H9 (cell line): ENCODE data around the gene BCKDHA. TPM values are rescaled to one million over a fixed set of nuclear protein-coding genes. Genes with fewer than 3 reads are reported as not detected.

ENCODE experiments used
- DNase-seq: peaks from one replicate; pipeline ENCODE4 v3.0.0-alpha.2; 2017
- H2AFZ ChIP-seq: one replicate; pipeline ENCODE4 v1.6.1; 2013; ENCODE audit warnings: mild to moderate bottlenecking, low read length, control low read depth, moderate library complexity
- H2AK5ac ChIP-seq: 2 replicates; pipeline ENCODE4 v1.6.1; 2013; ENCODE audit warnings: low read length, control low read depth, mixed read lengths; ENCODE audit not compliant: insufficient read length
- H2BK120ac ChIP-seq: one replicate; pipeline ENCODE4 v1.6.1; 2013; ENCODE audit warnings: low read depth, mild to moderate bottlenecking, low read length, control low read depth, inconsistent platforms; ENCODE audit not compliant: poor library complexity, severe bottlenecking
- H2BK12ac ChIP-seq: 2 replicates; pipeline ENCODE4 v1.6.1; 2013; ENCODE audit warnings: low read length, control low read depth, mixed read lengths, low read depth; ENCODE audit not compliant: insufficient read length
- H2BK15ac ChIP-seq: 2 replicates; pipeline ENCODE4 v1.6.1; 2013; ENCODE audit warnings: low read depth, low read length, control low read depth
- H2BK20ac ChIP-seq: one replicate; pipeline ENCODE4 v1.6.1; 2013; ENCODE audit warnings: low read depth, mild to moderate bottlenecking, low read length, control low read depth, inconsistent platforms; ENCODE audit not compliant: poor library complexity, severe bottlenecking
- H2BK5ac ChIP-seq: 2 replicates; pipeline ENCODE4 v1.6.1; 2013; ENCODE audit warnings: low read length, control low read depth, mixed read lengths; ENCODE audit not compliant: insufficient read length
- H3K14ac ChIP-seq: 2 replicates; pipeline ENCODE4 v1.6.1; 2013; ENCODE audit warnings: low read length, control low read depth; ENCODE audit not compliant: insufficient read depth
- H3K18ac ChIP-seq: 2 replicates; pipeline ENCODE4 v1.6.1; 2013; ENCODE audit warnings: low read depth, mild to moderate bottlenecking, mixed read lengths, low read length, control low read depth; ENCODE audit not compliant: insufficient read length
- H3K23ac ChIP-seq: 2 replicates; pipeline ENCODE4 v1.6.1; 2013; ENCODE audit warnings: low read length, control low read depth, mixed read lengths, low read depth; ENCODE audit not compliant: insufficient read length
- H3K23me2 ChIP-seq: 2 replicates; pipeline ENCODE4 v1.6.1; 2013; ENCODE audit warnings: low read depth, mild to moderate bottlenecking, mixed read lengths, low read length, control low read depth; ENCODE audit not compliant: insufficient read length, poor library complexity, severe bottlenecking
- H3K27ac ChIP-seq: 2 replicates; pipeline ENCODE4 v1.5.1; 2013; ENCODE audit warnings: low read length, control low read depth, mixed read lengths, low read depth; ENCODE audit not compliant: insufficient read length
- H3K27me3 ChIP-seq: 2 replicates; pipeline ENCODE4 v1.6.1; 2013; ENCODE audit warnings: low read length, control low read depth, inconsistent platforms; ENCODE audit not compliant: insufficient read depth
- H3K4ac ChIP-seq: 2 replicates; pipeline ENCODE4 v1.6.1; 2013; ENCODE audit warnings: low read depth, mild to moderate bottlenecking, control low read depth, inconsistent platforms, low read length, moderate library complexity
- H3K4me1 ChIP-seq: 2 replicates; pipeline ENCODE4 v1.6.1; 2013; ENCODE audit warnings: low read length, control low read depth, inconsistent platforms; ENCODE audit not compliant: insufficient read depth
- H3K4me2 ChIP-seq: 2 replicates; pipeline ENCODE4 v1.6.1; 2013; ENCODE audit warnings: low read length, control low read depth, mixed read lengths; ENCODE audit not compliant: insufficient read length, insufficient read depth
- H3K56ac ChIP-seq: 2 replicates; pipeline ENCODE4 v1.6.1; 2013; ENCODE audit warnings: low read depth, mild to moderate bottlenecking, mixed read lengths, low read length, control low read depth; ENCODE audit not compliant: insufficient read length
- H3K79me1 ChIP-seq: 2 replicates; pipeline ENCODE4 v1.6.1; 2013; ENCODE audit warnings: low read depth, mild to moderate bottlenecking, moderate library complexity, low read length, control low read depth, inconsistent platforms; ENCODE audit not compliant: insufficient read depth, poor library complexity, severe bottlenecking
- H3K79me2 ChIP-seq: 2 replicates; pipeline ENCODE4 v1.6.1; 2013; ENCODE audit warnings: low read length, control low read depth, inconsistent platforms; ENCODE audit not compliant: insufficient read depth
- H3K9ac ChIP-seq: 2 replicates; pipeline ENCODE4 v1.6.1; 2013; ENCODE audit warnings: low read length, control low read depth, mixed read lengths; ENCODE audit not compliant: insufficient read length; ENCODE audit errors: extremely low read depth
- H3K9me3 ChIP-seq: one replicate; pipeline ENCODE4 v1.6.1; 2013; ENCODE audit warnings: low read depth, low read length, inconsistent platforms; ENCODE audit not compliant: control insufficient read depth
- H3T11ph ChIP-seq: one replicate; pipeline ENCODE4 v1.6.1; 2013; ENCODE audit warnings: mild to moderate bottlenecking, low read length, control low read depth, inconsistent platforms
- H4K20me1 ChIP-seq: one replicate; pipeline ENCODE4 v1.6.1; 2013; ENCODE audit not compliant: control insufficient read depth, insufficient read length, insufficient read depth
- H4K5ac ChIP-seq: 2 replicates; pipeline ENCODE4 v1.6.1; 2013; ENCODE audit warnings: low read depth, mild to moderate bottlenecking, mixed read lengths, low read length, control low read depth; ENCODE audit not compliant: insufficient read length
- H4K8ac ChIP-seq: replicated peaks from 2 replicates; pipeline ENCODE4 v1.6.1; 2013; ENCODE audit warnings: low read length, control low read depth, mixed read lengths, low read depth; ENCODE audit not compliant: insufficient read length
- H4K91ac ChIP-seq: 2 replicates; pipeline ENCODE4 v1.6.1; 2013; ENCODE audit warnings: low read depth, mild to moderate bottlenecking, moderate library complexity, mixed read lengths, low read length, control low read depth; ENCODE audit not compliant: insufficient read length
- H3K27ac Mint-ChIP-seq, 3 experiments: 2 replicates in 2 of 3; 3 replicates in 1 of 3; pipeline ENCODE4 v1.8.0; 2020 to 2021; ENCODE audit warnings: mixed read lengths in 3 of 3, mild to moderate bottlenecking in 1 of 3, moderate library complexity in 1 of 3
- H3K27me3 Mint-ChIP-seq: 2 replicates; pipeline ENCODE4 v1.8.0; 2021; ENCODE audit warnings: low read depth, mild to moderate bottlenecking, moderate library complexity, mixed read lengths
- H3K36me3 Mint-ChIP-seq, 3 experiments: 2 replicates in 2 of 3; 3 replicates in 1 of 3; pipeline ENCODE4 v1.8.0; 2020 to 2021; ENCODE audit warnings: low read depth in 3 of 3, mixed read lengths in 3 of 3; ENCODE audit not compliant: insufficient read depth in 1 of 3
- H3K4me1 Mint-ChIP-seq, 2 experiments: 2 replicates each; pipeline ENCODE4 v1.8.0; 2020; ENCODE audit warnings: mixed read lengths in 2 of 2
- H3K4me3 Mint-ChIP-seq, 2 experiments: 2 replicates in 1 of 2; 3 replicates in 1 of 2; pipeline ENCODE4 v1.8.0; 2020 to 2021; ENCODE audit warnings: mild to moderate bottlenecking in 2 of 2, mixed read lengths in 2 of 2, moderate library complexity in 1 of 2
- H3K9me3 Mint-ChIP-seq, 2 experiments: 2 replicates in 1 of 2; 3 replicates in 1 of 2; pipeline ENCODE4 v1.8.0; 2020; ENCODE audit warnings: mild to moderate bottlenecking in 2 of 2, mixed read lengths in 2 of 2, moderate library complexity in 1 of 2
- CTCF ChIP-seq: fragments of 200-600 bp; sonication (generic); conservative IDR thresholded peaks from 3 replicates; pipeline ENCODE4 v1.8.0; 2021; ENCODE audit warnings: antibody characterized with exemption, mild to moderate bottlenecking
- WGBS: extraction: QIAGEN DNeasy Blood & Tissue Kit; methylation state at CpG from one replicate; pipeline ENCODE4 v1.1.7; 2013; ENCODE audit warnings: missing lambda C conversion rate, low lambda C conversion rate, mixed read lengths; ENCODE audit not compliant: insufficient read length; ENCODE audit errors: extremely low coverage; 5-methylcytosine and 5-hydroxymethylcytosine counted together
- total RNA-seq: library from RNA; stranded (reverse); gene quantifications from 2 replicates; pipeline ENCODE4 v1.2.1, GENCODE V29; 2021

Gene BCKDHA
- total RNA-seq, 1 experiment from 2014 or later, result 21.1 TPM

GRCh38 chr19:41452584-41453275, 55.1 kb downstream of the BCKDHA start:
- Histone ChIP-seq H3K23ac (no peak overlapping the region), H3K9me3 (no peaks in the 10 kb centered on the region), H3K9ac (no peak overlapping the region), H3T11ph (no peak overlapping the region), H3K4me1 (no peaks in the 10 kb centered on the region), H3K79me2 (no peaks in the 10 kb centered on the region), H4K91ac (no peak overlapping the region), H3K79me1 (no peaks in the 10 kb centered on the region), H4K20me1 (no peaks in the 10 kb centered on the region), H2AFZ (no peak overlapping the region), H3K27ac (no peak overlapping the region), H3K18ac (no peak overlapping the region), H3K4ac (no peak overlapping the region), H3K56ac (no peak overlapping the region), H2BK120ac (no peak overlapping the region), H2BK20ac (no peak overlapping the region), H4K5ac (no peak overlapping the region), H2BK12ac (no peak overlapping the region), H3K14ac (no peak overlapping the region), H3K4me2 (no peak overlapping the region), H3K23me2 (no peaks in the 10 kb centered on the region), H3K27me3 (no peaks in the 10 kb centered on the region), H2BK15ac (no peak overlapping the region), H2AK5ac (no peak overlapping the region), H4K8ac (no peak overlapping the region), H2BK5ac (no peak overlapping the region)
- Mint-ChIP-seq H3K27ac (no peak overlapping the region), H3K4me3 (no peak overlapping the region), H3K27me3 (peaks cover 9% of the 10 kb centered on the region), H3K36me3 (peaks cover 0 to 13% (median 0%) of the 10 kb centered on the region in 3 experiments; a peak in 1 of 7 replicates), H3K4me1 (no peaks in the 10 kb centered on the region), H3K9me3 (peaks cover 50 to 64% of the 10 kb centered on the region in 2 experiments)
- no peak for TF ChIP-seq CTCF
- no peak for DNase-seq
- WGBS, result no CpG with 5 or more reads among the region's 6 CpGs
